Mesodermal cell (in vitro differentiated cells): ENCODE measurements around the gene CADM2.

Source experiments
- H3K27ac ChIP-seq: 2 replicates; pipeline ENCODE4 v1.7.0; 2013; ENCODE audit warnings: mild to moderate bottlenecking, low read depth, low read length, moderate library complexity; ENCODE audit not compliant: severe bottlenecking
- H3K36me3 ChIP-seq: 2 replicates; pipeline ENCODE4 v1.7.1; 2013; ENCODE audit warnings: mild to moderate bottlenecking, low read length, moderate library complexity; ENCODE audit not compliant: control insufficient read depth, insufficient read depth
- H3K4me1 ChIP-seq: one replicate; pipeline ENCODE4 v1.7.1; 2013; ENCODE audit warnings: mild to moderate bottlenecking, low read length; ENCODE audit not compliant: insufficient read depth, control insufficient read depth, poor library complexity, severe bottlenecking
- H3K4me3 ChIP-seq: 2 replicates; pipeline ENCODE4 v1.7.0; 2013; ENCODE audit warnings: low read length, control low read depth, mild to moderate bottlenecking; ENCODE audit not compliant: insufficient read depth, poor library complexity, severe bottlenecking; ENCODE audit errors: extremely low read depth
- H3K9me3 ChIP-seq: 2 replicates; pipeline ENCODE4 v1.7.1; 2013; ENCODE audit warnings: mild to moderate bottlenecking, low read length, moderate library complexity; ENCODE audit not compliant: control insufficient read depth
- WGBS, 2 experiments: methylation state at CpG; one replicate each; pipeline ENCODE4 v1.1.5; 2013; ENCODE audit warnings: missing lambda C conversion rate in 2 of 2; ENCODE audit not compliant: insufficient coverage in 2 of 2; 5-methylcytosine and 5-hydroxymethylcytosine counted together

Gene CADM2

GRCh38 chr3:86087160-86087871 is 1128.5 kb downstream of the CADM2 start:
- Histone ChIP-seq H3K9me3 (no peaks in the 10 kb centered on the region), H3K4me3 (no peak overlapping the region), H3K36me3 (no peaks in the 10 kb centered on the region), H3K27ac (no peak overlapping the region), H3K4me1 (no peaks in the 10 kb centered on the region)
- 80% methylated on average over 1 of the region's 6 CpGs; no CpG with 5 or more reads in 1 of the 2 experiments for WGBS, 2 experiments

- H3K27ac ChIP-seq: no peak overlapping the region
- no peaks in the 10 kb centered on the region for H3K9me3 ChIP-seq
- H3K4me3 ChIP-seq: no peak overlapping the region
- no peaks in the 10 kb centered on the region for H3K4me1 ChIP-seq
- no CpG with 5 or more reads among the region's 1 CpG for WGBS, 2 experiments
- H3K36me3 ChIP-seq: no peaks in the 10 kb centered on the region
These were observed 1145.4 kb downstream of the CADM2 start for GRCh38 chr3:86104154-86104553.

DNA sequence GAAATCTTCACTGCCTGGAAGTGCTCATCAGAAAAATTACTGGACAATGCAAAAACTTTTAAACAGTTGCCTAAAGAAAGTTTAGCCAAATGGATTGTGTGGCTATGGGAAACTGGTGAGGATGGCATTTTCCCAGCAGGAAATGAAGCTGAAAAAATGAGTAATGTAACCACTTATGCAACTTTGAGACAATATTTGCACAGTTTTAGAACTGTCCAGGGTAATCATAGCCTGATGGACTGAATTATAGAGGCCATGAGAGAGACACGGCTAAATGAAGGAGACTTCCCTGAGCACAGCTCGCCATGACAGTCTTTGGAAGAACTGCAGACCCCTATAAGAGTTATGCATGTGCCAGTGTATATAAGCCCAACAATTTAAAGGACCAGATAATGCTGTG is 1150.6 kb downstream of the CADM2 start:
- Histone ChIP-seq H3K4me1 (no peaks in the 10 kb centered on the region), H3K9me3 (no peaks in the 10 kb centered on the region), H3K27ac (no peak overlapping the region), H3K4me3 (no peak overlapping the region), H3K36me3 (no peaks in the 10 kb centered on the region)
- WGBS, 2 experiments: 80% methylated on average over 1 of the region's 2 CpGs; no CpG with 5 or more reads in 1 of the 2 experiments
